RWPE1 (cell line): Measurements from ENCODE around the gene PCDHGA9.
"Not testable (repeated sequence)": the region's sequence is repeated elsewhere in the genome, so short reads cannot be mapped to it uniquely, and the experiment has no call there.

Experiments used
- CTCF ChIA-PET: fragments of 350-600 bp; sonication (Branson Sonifier 250); formaldehyde crosslinking; extraction: SDS; loops from one replicate; lab custom pipeline; 2021; lab: Yijun Ruan, JAX
- POLR2A ChIA-PET: fragments of 400-600 bp; formaldehyde crosslinking; extraction: SDS; loops from one replicate; lab custom pipeline; 2020; ENCODE audit warnings: antibody characterized with exemption; ENCODE audit not compliant: low non-redundant PET; lab: Yijun Ruan, JAX
- DNase-seq: peaks from one replicate; pipeline ENCODE4 v3.0.0; 2012; ENCODE audit warnings: low spot score
- H3K27ac ChIP-seq: fragments of 450-650 bp; 2 replicates; pipeline ENCODE4 v1.5.1; 2017
- CTCF ChIP-seq: fragments of 450-650 bp; conservative IDR thresholded peaks from 2 replicates; pipeline ENCODE4 v1.5.1; 2017; ENCODE audit warnings: low read depth, mild to moderate bottlenecking

The PCDHGA9 gene

GRCh38 chr5:141393267-141393666, 9.3 kb upstream of the PCDHGA9 start:
- no peak for DNase-seq
- CTCF ChIA-PET, result interaction anchor here (0.6 to 1.2 kb wide), 2 partner anchors 15 to 1946 kb away, joined by 3 read pairs; partner anchors contain the start of gene PCDHGB6
- POLR2A ChIA-PET, result no interaction called here
- H3K27ac ChIP-seq, result no peak overlapping the region
- no peak for TF ChIP-seq CTCF

DNA sequence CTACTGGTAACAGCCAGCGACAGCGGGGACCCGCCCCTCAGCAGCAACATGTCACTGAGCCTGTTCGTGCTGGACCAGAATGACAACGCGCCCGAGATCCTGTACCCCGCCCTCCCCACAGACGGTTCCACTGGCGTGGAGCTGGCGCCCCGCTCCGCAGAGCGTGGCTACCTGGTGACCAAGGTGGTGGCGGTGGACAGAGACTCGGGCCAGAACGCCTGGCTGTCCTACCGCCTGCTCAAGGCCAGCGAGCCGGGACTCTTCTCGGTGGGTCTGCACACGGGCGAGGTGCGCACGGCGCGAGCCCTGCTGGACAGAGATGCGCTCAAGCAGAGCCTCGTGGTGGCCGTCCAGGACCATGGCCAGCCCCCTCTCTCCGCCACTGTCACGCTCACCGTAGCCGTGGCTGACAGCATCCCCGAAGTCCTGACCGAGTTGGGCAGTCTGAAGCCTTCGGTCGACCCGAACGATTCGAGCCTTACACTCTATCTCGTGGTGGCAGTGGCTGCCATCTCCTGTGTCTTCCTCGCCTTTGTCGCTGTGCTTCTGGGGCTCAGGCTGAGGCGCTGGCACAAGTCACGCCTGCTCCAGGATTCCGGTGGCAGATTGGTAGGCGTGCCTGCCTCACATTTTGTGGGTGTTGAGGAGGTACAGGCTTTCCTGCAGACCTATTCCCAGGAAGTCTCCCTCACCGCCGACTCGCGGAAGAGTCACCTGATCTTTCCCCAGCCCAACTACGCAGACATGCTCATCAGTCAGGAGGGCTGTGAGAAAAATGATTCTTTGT, 8.0 kb upstream of the PCDHGA9 start:
- POLR2A ChIA-PET, H3K27ac ChIP-seq, DNase-seq: not testable (repeated sequence)
- CTCF ChIA-PET, result interaction anchor here (0.8 to 1.7 kb wide), 3 partner anchors 21 to 82 kb away, joined by 3 to 8 read pairs (median 4); partner anchors contain the start of genes PCDHGA1 and PCDHGA6

DNA sequence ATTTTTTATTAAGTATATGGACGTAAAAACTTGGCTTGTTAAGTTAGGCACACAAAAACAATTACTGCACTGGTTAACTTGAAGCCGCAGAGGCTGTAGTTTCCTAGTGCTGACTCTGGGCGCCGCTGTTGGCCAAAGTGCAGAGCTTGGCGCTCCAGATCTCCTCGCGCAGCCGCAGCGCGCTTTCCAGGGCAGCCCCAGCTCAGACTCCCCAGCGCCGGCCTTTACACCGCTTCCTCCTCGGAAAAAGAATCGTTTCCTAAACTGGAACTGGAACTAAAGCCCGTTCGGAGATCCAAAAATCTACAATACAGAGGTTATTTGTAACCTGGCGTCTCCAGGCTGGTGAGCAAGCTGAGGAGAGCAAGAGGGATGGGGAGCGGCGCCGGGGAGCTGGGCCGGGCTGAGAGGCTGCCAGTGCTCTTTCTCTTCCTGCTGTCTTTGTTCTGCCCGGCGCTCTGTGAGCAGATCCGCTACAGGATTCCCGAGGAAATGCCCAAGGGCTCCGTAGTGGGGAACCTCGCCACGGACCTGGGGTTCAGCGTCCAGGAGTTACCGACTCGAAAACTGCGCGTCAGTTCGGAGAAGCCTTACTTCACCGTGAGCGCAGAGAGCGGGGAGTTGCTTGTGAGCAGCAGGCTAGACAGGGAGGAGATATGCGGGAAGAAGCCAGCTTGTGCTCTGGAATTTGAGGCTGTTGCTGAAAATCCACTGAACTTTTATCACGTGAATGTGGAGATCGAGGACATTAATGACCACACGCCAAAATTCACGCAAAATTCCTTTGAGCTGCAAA, 4.6 kb upstream of the PCDHGA9 start, which contains the start of gene PCDHGB5:
Gene PCDHGB5 (plus strand): TSS at position 192 of the 796 bp plus-strand sequence. CDS start 181 bp downstream, at position 373.
- CTCF ChIA-PET, result interaction anchor here (0.6 to 2.2 kb wide), 10 partner anchors 11 to 166 kb away, joined by 3 to 13 read pairs (median 4); partner anchors contain the start of genes PCDHGA1, PCDHGB4 and PCDHGC3
- POLR2A ChIA-PET, result not testable (repeated sequence)
- DNase-seq, result peak; percentile 48
- 0 out of 2 replicates have a peak within 1 kb of the TSS, but pooled peaks have one; percentile 20 for H3K27ac ChIP-seq
- TF ChIP-seq CTCF, result peak; percentile 77

DNA sequence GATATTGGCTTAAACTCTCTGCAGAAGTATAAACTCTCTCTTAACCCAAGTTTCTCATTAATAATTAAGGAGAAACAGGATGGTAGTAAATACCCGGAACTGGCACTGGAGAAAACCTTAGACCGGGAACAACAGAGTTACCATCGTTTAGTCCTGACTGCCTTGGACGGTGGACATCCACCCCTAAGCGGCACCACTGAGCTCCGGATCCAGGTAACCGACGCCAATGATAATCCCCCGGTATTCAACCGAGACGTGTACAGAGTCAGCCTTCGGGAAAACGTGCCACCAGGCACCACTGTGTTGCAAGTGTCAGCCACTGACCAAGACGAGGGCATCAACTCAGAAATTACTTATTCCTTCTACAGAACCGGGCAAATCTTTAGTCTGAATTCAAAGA, 4.0 kb upstream of the PCDHGA9 start:
- CTCF ChIA-PET, result interaction anchor here (1.7 kb wide), 1 partner anchor 68 kb away, joined by 4 read pairs; the partner anchor contains the start of gene PCDHGA1
- DNase-seq, result no peak
- no peak for TF ChIP-seq CTCF
- H3K27ac ChIP-seq, result no peak overlapping the region
- POLR2A ChIA-PET, result no interaction called here

DNA sequence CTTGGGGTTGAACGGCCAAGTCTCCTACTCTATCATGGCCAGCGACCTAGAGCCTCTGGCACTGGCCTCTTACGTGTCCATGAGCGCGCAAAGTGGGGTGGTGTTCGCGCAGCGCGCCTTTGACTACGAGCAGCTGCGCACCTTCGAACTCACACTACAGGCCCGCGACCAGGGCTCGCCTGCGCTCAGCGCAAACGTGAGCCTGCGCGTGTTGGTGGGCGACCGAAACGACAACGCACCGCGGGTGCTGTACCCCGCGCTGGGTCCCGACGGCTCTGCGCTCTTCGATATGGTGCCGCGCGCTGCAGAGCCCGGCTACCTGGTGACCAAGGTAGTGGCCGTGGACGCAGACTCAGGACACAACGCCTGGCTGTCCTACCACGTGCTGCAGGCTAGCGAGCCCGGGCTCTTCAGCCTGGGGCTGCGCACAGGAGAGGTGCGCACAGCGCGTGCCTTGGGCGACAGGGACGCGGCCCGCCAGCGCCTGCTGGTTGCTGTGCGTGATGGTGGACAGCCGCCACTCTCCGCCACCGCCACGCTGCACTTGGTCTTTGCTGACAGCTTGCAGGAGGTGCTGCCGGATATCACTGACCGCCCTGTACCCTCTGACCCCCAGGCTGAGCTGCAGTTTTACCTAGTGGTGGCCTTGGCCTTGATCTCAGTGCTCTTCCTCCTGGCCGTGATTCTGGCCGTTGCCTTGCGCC, 2.9 kb upstream of the PCDHGA9 start:
- H3K27ac ChIP-seq, result no peak overlapping the region
- DNase-seq, result no peak
- CTCF ChIA-PET, result interaction anchor here (0.5 kb wide), 1 partner anchor 9 kb away, joined by 3 read pairs; no protein-coding TSS in a partner anchor
- no peak for TF ChIP-seq CTCF
- POLR2A ChIA-PET, result no interaction called here

GRCh38 chr5:141403387-141403786, 809 bp downstream of the PCDHGA9 start:
- POLR2A ChIA-PET, result interaction anchor here (1.1 kb wide), 1 partner anchor 106 kb away, joined by 3 read pairs; no protein-coding TSS in a partner anchor
- CTCF ChIA-PET, result interaction anchor here (0.6 to 1.4 kb wide), 10 partner anchors 14 to 517 kb away, joined by 3 to 7 read pairs (median 4); partner anchors contain the start of genes PCDHAC1 and PCDHGB7
- no peak for TF ChIP-seq CTCF
- H3K27ac ChIP-seq, result no peak overlapping the region
- DNase-seq, result no peak
